Naive thymus-derived CD8-positive, alpha-beta T cell (primary cell): ENCODE measurements around the gene ANKRD37. TPM values are rescaled to one million over a fixed set of nuclear protein-coding genes. Genes with fewer than 3 reads are reported as not detected.
A peak's percentile ranks its signal among the peaks of the same experiment; 100 is the strongest.
"Not testable (repeated sequence)": the region's sequence is repeated elsewhere in the genome, so short reads cannot be mapped to it uniquely, and the experiment has no call there.

Source experiments
- ATAC-seq, 2 donors: fragments of 150-1000 bp; cut with Tn5 transposase in 1 of 2; sonication (Bioruptor Pico), chemical (Tn5 transposase) in 1 of 2; 1 replicate in 1 of 2; 2 replicates in 1 of 2; pipeline ENCODE4 v1.10.0; 2021; ENCODE audit warnings: mild to moderate bottlenecking in 2 of 2, moderate library complexity in 2 of 2
- POLR2A ChIA-PET: fragments of 350-600 bp; sonication (Branson Sonifier 250); formaldehyde crosslinking; loops from one replicate; lab custom pipeline; 2021; ENCODE audit warnings: antibody characterized with exemption; lab: Charles Lee
- DNase-seq, 10 donors: peaks; one replicate each; pipeline versions ENCODE4 v3.0.0 to v3.0.0-alpha.2; 2020 to 2022
- H3K27ac Mint-ChIP-seq, 10 donors: one replicate each; pipeline ENCODE4 v1.8.0; 2020 to 2022; ENCODE audit warnings: mild to moderate bottlenecking in 10 of 10, mixed read lengths in 10 of 10, moderate library complexity in 4 of 10, inconsistent platforms in 1 of 10
- H3K27me3 Mint-ChIP-seq, 5 donors: one replicate each; pipeline ENCODE4 v1.8.0; 2021 to 2022; ENCODE audit warnings: mixed read lengths in 5 of 5
- H3K36me3 Mint-ChIP-seq, 3 donors: one replicate each; pipeline ENCODE4 v1.8.0; 2020 to 2022; ENCODE audit warnings: mixed read lengths in 3 of 3, mild to moderate bottlenecking in 2 of 3, inconsistent platforms in 1 of 3
- H3K4me1 Mint-ChIP-seq, 4 donors: one replicate each; pipeline ENCODE4 v1.8.0; 2021 to 2022; ENCODE audit warnings: mixed read lengths in 4 of 4
- H3K4me3 Mint-ChIP-seq, 10 donors: one replicate each; pipeline ENCODE4 v1.8.0; 2020 to 2022; ENCODE audit warnings: mild to moderate bottlenecking in 10 of 10, mixed read lengths in 10 of 10, moderate library complexity in 6 of 10, inconsistent platforms in 1 of 10
- H3K9me3 Mint-ChIP-seq, 9 donors: one replicate each; pipeline ENCODE4 v1.8.0; 2020 to 2022; ENCODE audit warnings: mixed read lengths in 9 of 9, mild to moderate bottlenecking in 3 of 9, inconsistent platforms in 1 of 9, moderate library complexity in 1 of 9
- polyA plus RNA-seq, 3 donors: library from polyadenylated mRNA; unstranded; fragments of 300-500 nt; fragmentation: Illumina TruSeq; gene quantifications; one replicate each; pipeline ENCODE4 v1.2.3, GENCODE V29; 2021
- total RNA-seq, 8 experiments: library from RNA in 2 of 8; stranded (reverse) in 2 of 8; gene quantifications; one replicate each; pipeline ENCODE4 v1.2.3 and lab custom pipeline; 2021 to 2026

The ANKRD37 gene
- total RNA-seq (1 to 10 TPM; 5.0 to 5.5 TPM), polyA plus RNA-seq (10 to 100 TPM in 2 of 3 donors, 1 to 10 TPM in 1; 9.9 to 12.4 (median 10.3) TPM), total RNA-seq (lab: John Stamatoyannopoulos, UW) (1.8 to 15.6 (median 4.7) reads per million in 6 experiments)

- H3K27ac Mint-ChIP-seq, result peak within 1 kb of the TSS; percentile 94 to 99 (median 98)
- POLR2A ChIA-PET, result interaction anchor here (0.9 to 3.3 kb wide), 11 partner anchors 9 to 253 kb away, joined by 3 to 45 read pairs (median 5); partner anchors contain the start of genes CCDC110, SLC25A4, SNX25 and UFSP2
- peaks cover 0 to 26% (median 8%) of the 10 kb centered on the region in 3 donors for H3K36me3 Mint-ChIP-seq
- peak within 1 kb of the TSS; percentile 83 to 98 (median 96) for H3K4me3 Mint-ChIP-seq
- DNase-seq (peak in 2 of 10 donors; percentile 1 to 63), ATAC-seq (peak in 1 of 2 donors; percentile 32)
- H3K4me1 Mint-ChIP-seq, result peaks cover 10 to 30% (median 26%) of the 10 kb centered on the region in 4 donors
- no peaks in the 10 kb centered on the region for H3K27me3 Mint-ChIP-seq
- H3K9me3 Mint-ChIP-seq, result no peaks in the 10 kb centered on the region
Measured at GRCh38 chr4:185396724-185397385, at the start of gene ANKRD37. ANKRD37 (plus strand) TSS chr4:185396841; CDS start chr4:185396924, 83 bp downstream.

GRCh38 chr4:185346975-185347601 is 49.6 kb upstream of the ANKRD37 start:
- ATAC-seq, result no peak
- Mint-ChIP-seq H3K36me3 (peaks cover 11 to 67% (median 59%) of the 10 kb centered on the region in 3 donors), H3K27me3 (no peaks in the 10 kb centered on the region), H3K4me3 (no peak overlapping the region), H3K27ac (peak overlapping the region in 2 of 10 donors; percentile 11 to 43), H3K9me3 (no peaks in the 10 kb centered on the region), H3K4me1 (peaks cover 6 to 19% (median 14%) of the 10 kb centered on the region in 4 donors)
- DNase-seq, result no peak
- POLR2A ChIA-PET, result no interaction called here

- Mint-ChIP-seq H3K4me1 (peaks cover 0 to 4% (median 0%) of the 10 kb centered on the region in 4 donors), H3K36me3 (peaks cover 23 to 78% (median 54%) of the 10 kb centered on the region in 3 donors), H3K27me3 (no peaks in the 10 kb centered on the region), H3K4me3 (no peak overlapping the region), H3K9me3 (no peaks in the 10 kb centered on the region), H3K27ac (no peak overlapping the region)
- DNase-seq, result no peak
- no peak for ATAC-seq
- POLR2A ChIA-PET, result no interaction called here
Measured at GRCh38 chr4:185351691-185352090, 45.0 kb upstream of the ANKRD37 start.

GRCh38 chr4:185352202-185352601 is 44.4 kb upstream of the ANKRD37 start:
- Mint-ChIP-seq H3K9me3 (no peaks in the 10 kb centered on the region), H3K36me3 (peaks cover 18 to 75% (median 52%) of the 10 kb centered on the region in 3 donors), H3K4me1 (peaks cover 0 to 4% (median 0%) of the 10 kb centered on the region in 4 donors), H3K27ac (no peak overlapping the region), H3K27me3 (no peaks in the 10 kb centered on the region), H3K4me3 (no peak overlapping the region)
- ATAC-seq (no peak), DNase-seq (no peak)
- POLR2A ChIA-PET, result no interaction called here

- H3K4me3 Mint-ChIP-seq, result no peak overlapping the region
- peaks cover 18 to 75% (median 52%) of the 10 kb centered on the region in 3 donors for H3K36me3 Mint-ChIP-seq
- H3K27ac Mint-ChIP-seq, result no peak overlapping the region
- H3K9me3 Mint-ChIP-seq, result no peaks in the 10 kb centered on the region
- H3K4me1 Mint-ChIP-seq, result peaks cover 0 to 4% (median 0%) of the 10 kb centered on the region in 4 donors
- ATAC-seq, result no peak
- DNase-seq, result no peak
- H3K27me3 Mint-ChIP-seq, result no peaks in the 10 kb centered on the region
- POLR2A ChIA-PET, result no interaction called here
Measured at GRCh38 chr4:185352741-185353140, 43.9 kb upstream of the ANKRD37 start.

- no peak overlapping the region for H3K4me3 Mint-ChIP-seq
- DNase-seq (no peak), ATAC-seq (no peak)
- POLR2A ChIA-PET, result no interaction called here
- no peaks in the 10 kb centered on the region for H3K9me3 Mint-ChIP-seq
- H3K27me3 Mint-ChIP-seq, result no peaks in the 10 kb centered on the region
- no peaks in the 10 kb centered on the region for H3K4me1 Mint-ChIP-seq
- H3K27ac Mint-ChIP-seq, result no peak overlapping the region
- peaks cover 11 to 55% (median 24%) of the 10 kb centered on the region in 3 donors for H3K36me3 Mint-ChIP-seq
Measured at GRCh38 chr4:185357211-185357610, 39.4 kb upstream of the ANKRD37 start.

- POLR2A ChIA-PET, result no interaction called here
- H3K9me3 Mint-ChIP-seq, result no peaks in the 10 kb centered on the region
- ATAC-seq (no peak), DNase-seq (no peak)
- H3K36me3 Mint-ChIP-seq, result peaks cover 5 to 54% (median 24%) of the 10 kb centered on the region in 3 donors
- no peaks in the 10 kb centered on the region for H3K4me1 Mint-ChIP-seq
- no peak overlapping the region for H3K4me3 Mint-ChIP-seq
- no peak overlapping the region for H3K27ac Mint-ChIP-seq
- no peaks in the 10 kb centered on the region for H3K27me3 Mint-ChIP-seq
Measured at GRCh38 chr4:185357733-185358440, 38.8 kb upstream of the ANKRD37 start.

GRCh38 chr4:185358514-185358913 is 38.1 kb upstream of the ANKRD37 start:
- Mint-ChIP-seq H3K27me3 (no peaks in the 10 kb centered on the region), H3K27ac (no peak overlapping the region), H3K9me3 (no peaks in the 10 kb centered on the region), H3K4me3 (no peak overlapping the region), H3K36me3 (peaks cover under 1 to 56% (median 29%) of the 10 kb centered on the region in 3 donors), H3K4me1 (no peaks in the 10 kb centered on the region)
- ATAC-seq (no peak), DNase-seq (no peak)
- POLR2A ChIA-PET, result no interaction called here

GRCh38 chr4:185358959-185359358 is 37.7 kb upstream of the ANKRD37 start:
- DNase-seq (no peak), ATAC-seq (no peak)
- H3K9me3 Mint-ChIP-seq, result no peaks in the 10 kb centered on the region
- H3K36me3 Mint-ChIP-seq, result peaks cover 0 to 54% (median 29%) of the 10 kb centered on the region in 3 donors
- no peak overlapping the region for H3K4me3 Mint-ChIP-seq
- no peak overlapping the region for H3K27ac Mint-ChIP-seq
- no peaks in the 10 kb centered on the region for H3K4me1 Mint-ChIP-seq
- H3K27me3 Mint-ChIP-seq, result no peaks in the 10 kb centered on the region
- POLR2A ChIA-PET, result no interaction called here

GRCh38 chr4:185359767-185360446 is 36.7 kb upstream of the ANKRD37 start:
- no peak for DNase-seq
- POLR2A ChIA-PET, result no interaction called here
- peaks cover 0 to 46% (median 24%) of the 10 kb centered on the region in 3 donors for H3K36me3 Mint-ChIP-seq
- H3K27ac Mint-ChIP-seq, result peak overlapping the region in 1 of 10 donors; percentile 31
- no peak for ATAC-seq
- H3K4me1 Mint-ChIP-seq, result no peaks in the 10 kb centered on the region
- H3K9me3 Mint-ChIP-seq, result no peaks in the 10 kb centered on the region
- no peak overlapping the region for H3K4me3 Mint-ChIP-seq
- H3K27me3 Mint-ChIP-seq, result no peaks in the 10 kb centered on the region

GRCh38 chr4:185361872-185362271 is 34.8 kb upstream of the ANKRD37 start:
- H3K4me3 Mint-ChIP-seq, result no peak overlapping the region
- no peaks in the 10 kb centered on the region for H3K9me3 Mint-ChIP-seq
- POLR2A ChIA-PET, result no interaction called here
- no peaks in the 10 kb centered on the region for H3K4me1 Mint-ChIP-seq
- H3K27me3 Mint-ChIP-seq, result no peaks in the 10 kb centered on the region
- H3K27ac Mint-ChIP-seq, result no peak overlapping the region
- DNase-seq, result no peak
- H3K36me3 Mint-ChIP-seq, result peaks cover 0 to 41% (median 28%) of the 10 kb centered on the region in 3 donors
- ATAC-seq, result no peak

GRCh38 chr4:185362570-185362969 is 34.1 kb upstream of the ANKRD37 start:
- H3K9me3 Mint-ChIP-seq, H3K4me3 Mint-ChIP-seq, H3K4me1 Mint-ChIP-seq, DNase-seq, ATAC-seq, H3K27ac Mint-ChIP-seq, POLR2A ChIA-PET, H3K27me3 Mint-ChIP-seq: not testable (repeated sequence)
- H3K36me3 Mint-ChIP-seq, result peaks cover 0 to 35% (median 27%) of the 10 kb centered on the region in 3 donors
